Measurements from ENCODE around the gene SETBP1. TPM values are rescaled to one million over a fixed set of nuclear protein-coding genes. Genes with fewer than 3 reads are reported as not detected.

SETBP1 gene
- total and polyA plus RNA-seq, 2 of the 8 experiments (the other 6 are each of a cell fraction or from before 2014, with no cell fraction given) = 2.0 to 6.5 TPM

GRCh38 chr18:44853430-44853829, 172.7 kb downstream of the SETBP1 start (continued):
- TF ChIP-seq EZH2 (IDR thresholded peaks at IDR 0.05; ENCODE audit: low read depth, low read length, severe bottlenecking) = no peak

All from H1 (cell line).